ENCODE data around the gene DENND4A.

DNA sequence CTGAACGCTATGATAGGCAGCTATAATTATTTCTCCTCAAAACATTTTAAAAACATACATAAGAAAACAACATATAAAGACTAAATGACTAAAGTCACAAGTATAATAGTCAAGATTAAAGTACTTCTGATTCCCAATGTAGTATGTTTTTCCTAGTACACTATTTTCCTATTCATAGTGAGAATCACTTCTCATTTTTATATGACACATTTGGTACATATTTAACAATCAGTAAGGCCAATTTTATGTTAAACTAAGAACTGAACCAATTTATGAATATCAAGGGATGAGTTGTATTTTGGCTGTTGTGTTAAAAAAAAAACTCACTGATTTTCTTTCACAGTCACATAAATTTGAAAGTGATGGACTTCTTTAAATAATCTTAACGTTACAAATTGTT lies 79.7 kb downstream of the DENND4A start:
- TF ChIP-seq, protein P1, sequence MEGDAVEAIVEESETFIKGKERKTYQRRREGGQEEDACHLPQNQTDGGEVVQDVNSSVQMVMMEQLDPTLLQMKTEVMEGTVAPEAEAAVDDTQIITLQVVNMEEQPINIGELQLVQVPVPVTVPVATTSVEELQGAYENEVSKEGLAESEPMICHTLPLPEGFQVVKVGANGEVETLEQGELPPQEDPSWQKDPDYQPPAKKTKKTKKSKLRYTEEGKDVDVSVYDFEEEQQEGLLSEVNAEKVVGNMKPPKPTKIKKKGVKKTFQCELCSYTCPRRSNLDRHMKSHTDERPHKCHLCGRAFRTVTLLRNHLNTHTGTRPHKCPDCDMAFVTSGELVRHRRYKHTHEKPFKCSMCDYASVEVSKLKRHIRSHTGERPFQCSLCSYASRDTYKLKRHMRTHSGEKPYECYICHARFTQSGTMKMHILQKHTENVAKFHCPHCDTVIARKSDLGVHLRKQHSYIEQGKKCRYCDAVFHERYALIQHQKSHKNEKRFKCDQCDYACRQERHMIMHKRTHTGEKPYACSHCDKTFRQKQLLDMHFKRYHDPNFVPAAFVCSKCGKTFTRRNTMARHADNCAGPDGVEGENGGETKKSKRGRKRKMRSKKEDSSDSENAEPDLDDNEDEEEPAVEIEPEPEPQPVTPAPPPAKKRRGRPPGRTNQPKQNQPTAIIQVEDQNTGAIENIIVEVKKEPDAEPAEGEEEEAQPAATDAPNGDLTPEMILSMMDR (IDR thresholded peaks at IDR 0.05), result no peak
- TF ChIP-seq EZH2 (IDR thresholded peaks at IDR 0.05; ENCODE audit: borderline replicate concordance, insufficient read depth, low read depth, low read length, poor library complexity, severe bottlenecking), result no peak
